ENCODE data around the gene LAMTOR1.

GRCh38 chr11:72116019-72116755 is 13.1 kb upstream of the LAMTOR1 start:
- TF ChIP-seq POLR2A (IDR thresholded peaks at IDR 0.05; ENCODE audit: low read depth, low read length) (no peak), TAF1 (IDR thresholded peaks at IDR 0.05; ENCODE audit: borderline replicate concordance, low read depth, low read length) (no peak)
